GM12872 (cell line): Measurements from ENCODE around the gene PTPN3.

Experiments
- CTCF ChIP-seq: IDR thresholded peaks from 3 replicates; pipeline ENCODE4 v1.5.1; 2011; ENCODE audit warnings: low read depth, mild to moderate bottlenecking, low read length, moderate library complexity; ENCODE audit not compliant: insufficient read depth

The PTPN3 gene

GRCh38 chr9:109478665-109479380 lies 19.3 kb downstream of the PTPN3 start:
- no peak for TF ChIP-seq CTCF

DNA sequence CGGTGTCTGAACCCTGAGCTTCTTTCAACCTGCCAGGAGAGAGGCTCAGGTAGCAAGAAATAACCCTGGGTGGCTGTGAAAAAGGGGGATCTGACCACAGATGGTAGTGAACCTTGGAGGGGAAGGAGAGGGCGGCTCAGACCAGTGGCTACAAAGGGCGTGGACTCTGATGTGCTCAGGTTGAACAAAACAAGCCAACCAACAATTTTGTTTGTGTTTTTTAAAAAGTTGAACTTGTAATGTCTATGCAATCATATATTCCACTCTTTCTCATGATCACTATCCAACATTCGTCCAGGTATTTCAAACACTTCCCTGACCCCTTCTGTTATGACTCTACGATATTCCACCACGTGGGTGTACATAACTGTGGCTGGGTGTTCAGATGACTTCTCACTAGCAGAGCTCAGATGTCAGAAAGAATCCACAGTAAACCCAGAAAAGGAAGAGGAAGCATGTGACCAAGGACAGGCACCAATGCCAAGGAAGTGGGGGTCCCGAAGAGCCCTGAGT lies 20.0 kb downstream of the PTPN3 start:
- TF ChIP-seq CTCF, result no peak

DNA sequence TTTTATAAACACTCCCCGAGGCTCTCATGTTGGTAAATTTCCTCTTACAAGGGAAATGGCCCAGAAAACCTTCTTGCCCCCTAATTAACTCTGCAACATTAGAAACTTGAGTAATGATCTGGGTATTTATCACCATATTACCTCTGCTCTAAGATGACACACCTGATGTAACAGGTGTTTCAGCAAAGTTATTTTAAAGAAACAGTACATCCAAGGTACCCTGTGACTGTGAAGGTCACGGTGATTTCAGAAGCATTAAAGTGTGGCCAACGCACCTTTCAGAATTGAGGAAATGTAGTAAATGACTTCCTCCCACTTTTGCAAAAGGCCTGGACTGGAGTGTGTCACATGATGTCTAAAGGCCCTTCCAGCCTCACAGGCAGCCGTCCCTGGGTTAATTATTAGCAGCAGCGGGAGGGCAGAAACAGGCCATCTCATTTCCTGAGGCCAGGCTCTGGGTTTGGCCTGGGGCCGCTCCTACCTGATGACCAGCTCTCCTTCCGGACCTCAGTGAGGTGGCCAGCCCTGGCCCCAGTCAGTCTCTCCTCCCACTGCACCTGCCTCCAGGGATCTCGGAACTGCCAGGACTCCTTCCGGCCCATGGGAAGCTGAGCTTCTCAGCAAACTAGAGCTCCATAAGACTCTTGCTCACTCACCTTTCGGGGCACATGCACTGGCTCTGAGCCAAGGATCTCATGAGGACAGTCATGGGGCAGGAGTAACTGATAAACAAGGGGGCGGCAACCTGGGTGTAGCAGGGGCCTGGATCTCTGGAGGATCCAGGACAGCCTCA lies 20.7 kb downstream of the PTPN3 start:
- no peak for TF ChIP-seq CTCF

DNA sequence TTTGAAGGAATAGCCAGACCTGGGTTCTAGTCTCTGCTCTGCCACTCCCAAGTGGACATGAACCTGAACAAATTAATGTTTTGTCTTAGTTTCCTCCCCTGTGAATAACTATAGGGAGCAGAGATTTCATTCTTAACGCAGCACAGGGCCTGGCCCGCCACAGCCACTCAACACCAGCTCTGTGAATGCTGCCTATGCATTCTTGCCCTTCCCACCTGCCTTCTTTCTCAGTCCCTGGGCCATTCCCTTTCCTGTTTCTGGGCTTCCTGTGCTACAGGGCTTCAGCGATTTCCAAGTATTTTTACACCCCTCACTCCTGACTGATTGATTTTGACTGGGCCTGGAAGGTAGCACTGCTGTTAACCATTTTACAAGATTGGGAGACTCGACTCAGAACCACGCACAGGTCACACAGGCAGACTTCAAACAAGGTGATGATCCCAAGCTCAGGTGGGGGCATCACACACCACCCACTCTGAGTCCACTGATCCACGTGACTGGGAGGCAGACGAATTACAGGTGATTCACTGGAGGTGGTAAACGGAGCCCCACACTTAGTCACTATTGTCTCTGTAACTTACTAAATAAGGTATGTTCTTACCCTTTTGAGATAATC lies 21.4 kb downstream of the PTPN3 start:
- no peak for TF ChIP-seq CTCF

DNA sequence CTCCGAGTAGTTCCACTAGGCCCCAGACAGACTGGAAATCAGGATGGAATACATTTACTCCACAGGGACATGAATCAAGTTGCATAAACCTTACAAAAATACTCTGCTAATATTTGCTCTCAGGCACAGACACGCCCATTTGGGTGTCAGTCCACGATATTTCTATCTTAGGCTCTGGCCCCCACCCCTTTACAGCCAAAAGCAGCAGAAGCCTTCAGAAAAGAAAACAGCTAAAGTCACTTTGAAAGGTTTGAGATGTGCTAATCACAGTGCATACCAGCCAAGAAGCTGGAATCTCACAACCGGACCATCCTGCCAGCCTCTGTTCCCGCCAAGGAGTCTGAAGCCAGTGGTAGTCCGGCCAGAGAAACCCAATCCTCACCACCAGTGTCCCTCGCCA lies 22.6 kb downstream of the PTPN3 start:
- no peak for TF ChIP-seq CTCF

DNA sequence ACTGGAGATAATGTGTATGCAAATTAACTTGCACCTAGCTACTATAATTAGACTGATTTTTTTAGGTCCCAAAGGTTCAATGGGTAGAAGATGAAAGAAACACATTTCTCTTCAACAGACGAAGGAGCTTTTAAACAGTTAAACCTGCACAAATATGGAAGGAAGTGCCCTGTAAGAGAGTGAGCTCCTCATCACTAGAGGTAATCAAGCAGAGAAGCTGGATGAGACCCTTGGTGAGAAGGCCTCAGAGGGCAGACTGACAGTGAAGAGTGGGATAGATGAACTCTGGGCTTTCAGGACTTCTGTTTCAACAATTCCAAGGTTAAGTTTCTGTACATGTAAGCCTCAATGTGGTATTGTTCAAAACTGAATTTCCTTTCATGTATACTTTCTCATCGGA lies 23.2 kb downstream of the PTPN3 start:
- no peak for TF ChIP-seq CTCF

GRCh38 chr9:109474170-109474569 lies 23.9 kb downstream of the PTPN3 start:
- TF ChIP-seq CTCF, result no peak
